ENCODE results near the gene CTNNBL1.

DNA sequence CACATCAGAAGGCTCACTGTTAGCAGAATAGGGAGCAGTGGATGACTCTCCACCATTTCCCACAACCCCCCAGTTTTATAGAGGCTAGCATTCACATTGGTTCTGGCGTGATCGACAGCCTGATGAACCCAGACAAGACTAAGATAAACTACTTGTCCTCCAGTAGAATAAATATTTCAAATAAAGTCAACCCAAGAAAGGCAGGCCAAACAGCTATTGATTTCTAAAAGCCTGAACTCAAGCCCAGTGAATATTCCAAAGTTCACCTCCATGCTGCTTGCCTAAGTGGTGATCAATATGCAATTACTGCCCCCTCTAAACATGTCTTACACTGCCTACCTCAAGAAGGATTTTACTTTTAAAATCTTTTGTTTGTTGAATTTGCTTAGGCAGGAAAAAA, 104.5 kb downstream of the CTNNBL1 start:
- TF ChIP-seq, protein P1, sequence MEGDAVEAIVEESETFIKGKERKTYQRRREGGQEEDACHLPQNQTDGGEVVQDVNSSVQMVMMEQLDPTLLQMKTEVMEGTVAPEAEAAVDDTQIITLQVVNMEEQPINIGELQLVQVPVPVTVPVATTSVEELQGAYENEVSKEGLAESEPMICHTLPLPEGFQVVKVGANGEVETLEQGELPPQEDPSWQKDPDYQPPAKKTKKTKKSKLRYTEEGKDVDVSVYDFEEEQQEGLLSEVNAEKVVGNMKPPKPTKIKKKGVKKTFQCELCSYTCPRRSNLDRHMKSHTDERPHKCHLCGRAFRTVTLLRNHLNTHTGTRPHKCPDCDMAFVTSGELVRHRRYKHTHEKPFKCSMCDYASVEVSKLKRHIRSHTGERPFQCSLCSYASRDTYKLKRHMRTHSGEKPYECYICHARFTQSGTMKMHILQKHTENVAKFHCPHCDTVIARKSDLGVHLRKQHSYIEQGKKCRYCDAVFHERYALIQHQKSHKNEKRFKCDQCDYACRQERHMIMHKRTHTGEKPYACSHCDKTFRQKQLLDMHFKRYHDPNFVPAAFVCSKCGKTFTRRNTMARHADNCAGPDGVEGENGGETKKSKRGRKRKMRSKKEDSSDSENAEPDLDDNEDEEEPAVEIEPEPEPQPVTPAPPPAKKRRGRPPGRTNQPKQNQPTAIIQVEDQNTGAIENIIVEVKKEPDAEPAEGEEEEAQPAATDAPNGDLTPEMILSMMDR (IDR thresholded peaks at IDR 0.05), result no peak
- TF ChIP-seq POLR2A (IDR thresholded peaks at IDR 0.05) (no peak), POLR2AphosphoS5 (IDR thresholded peaks at IDR 0.05) (no peak)

Measured in stomach (tissue), 4 donors.